ENCODE results near the gene BET1L. TPM values are rescaled to one million over a fixed set of nuclear protein-coding genes. Genes with fewer than 3 reads are reported as not detected.
"Not testable (repeated sequence)": the region's sequence is repeated elsewhere in the genome, so short reads cannot be mapped to it uniquely, and the experiment has no call there.

Gene BET1L
- total RNA-seq, 1 donor from 2014 or later: 13.1 TPM

GRCh38 chr11:191490-192478, 15.4 kb downstream of the BET1L start:
- H3K36me3 Mint-ChIP-seq; H3F3A ChIP-seq (ENCODE audit: low read depth); H3K9me3 ChIP-seq (ENCODE audit: low read depth); H4K20me1 ChIP-seq (ENCODE audit: low read depth); H3K9ac ChIP-seq; H3K36me3 ChIP-seq; H3K9me3 Mint-ChIP-seq; H3K4me1 ChIP-seq; DNase-seq (ENCODE audit: low spot score); H3K4me3 Mint-ChIP-seq; H3K4me3 ChIP-seq; H3K27me3 Mint-ChIP-seq (ENCODE audit: insufficient read depth, low read depth); H3K27ac Mint-ChIP-seq; H2AFZ ChIP-seq (replicated peaks); H3K79me2 ChIP-seq (ENCODE audit: low read depth); H3K4me2 ChIP-seq; H3K4me1 Mint-ChIP-seq; H3K27me3 ChIP-seq; H3K27ac ChIP-seq: not testable (repeated sequence)
- peak; percentile 15 for TF ChIP-seq CTCF (IDR thresholded peaks at IDR 0.05)

- H3K27me3 ChIP-seq; H3K4me1 Mint-ChIP-seq; H3K4me3 Mint-ChIP-seq; H3K4me3 ChIP-seq; H3K9me3 Mint-ChIP-seq; H3K79me2 ChIP-seq (ENCODE audit: low read depth); H4K20me1 ChIP-seq (ENCODE audit: low read depth); H3K36me3 Mint-ChIP-seq; H3K27ac Mint-ChIP-seq; H3K4me2 ChIP-seq; DNase-seq (ENCODE audit: low spot score); H3K9me3 ChIP-seq (ENCODE audit: low read depth); H3K4me1 ChIP-seq; H2AFZ ChIP-seq (replicated peaks); H3K27ac ChIP-seq; H3K36me3 ChIP-seq; H3F3A ChIP-seq (ENCODE audit: low read depth); H3K27me3 Mint-ChIP-seq (ENCODE audit: insufficient read depth, low read depth); H3K9ac ChIP-seq: not testable (repeated sequence)
Observed at GRCh38 chr11:190546-190945, 16.7 kb downstream of the BET1L start.

GRCh38 chr11:189843-190311, 17.3 kb downstream of the BET1L start:
- H3K9me3 ChIP-seq (ENCODE audit: low read depth); H3K27me3 Mint-ChIP-seq (ENCODE audit: insufficient read depth, low read depth); H2AFZ ChIP-seq (replicated peaks); H3K27ac Mint-ChIP-seq; H3K4me3 Mint-ChIP-seq; H3K36me3 ChIP-seq; H4K20me1 ChIP-seq (ENCODE audit: low read depth); H3K4me1 ChIP-seq; H3F3A ChIP-seq (ENCODE audit: low read depth); H3K4me3 ChIP-seq; H3K9ac ChIP-seq; H3K4me2 ChIP-seq; H3K79me2 ChIP-seq (ENCODE audit: low read depth); H3K9me3 Mint-ChIP-seq; H3K27ac ChIP-seq; H3K36me3 Mint-ChIP-seq; H3K27me3 ChIP-seq; H3K4me1 Mint-ChIP-seq; DNase-seq (ENCODE audit: low spot score): not testable (repeated sequence)

GRCh38 chr11:189200-189783, 17.9 kb downstream of the BET1L start:
- H3K9ac ChIP-seq; H3K4me3 ChIP-seq; H3K27ac Mint-ChIP-seq; H3K4me3 Mint-ChIP-seq; H3K27ac ChIP-seq; H3K9me3 ChIP-seq (ENCODE audit: low read depth); H4K20me1 ChIP-seq (ENCODE audit: low read depth); H3K36me3 Mint-ChIP-seq; H3K4me1 Mint-ChIP-seq; H2AFZ ChIP-seq (replicated peaks); H3K4me2 ChIP-seq; H3K27me3 ChIP-seq; H3K36me3 ChIP-seq; H3K79me2 ChIP-seq (ENCODE audit: low read depth); H3K27me3 Mint-ChIP-seq (ENCODE audit: insufficient read depth, low read depth); H3K9me3 Mint-ChIP-seq; H3K4me1 ChIP-seq; H3F3A ChIP-seq (ENCODE audit: low read depth): not testable (repeated sequence)
- peak; percentile 0 for DNase-seq (ENCODE audit: low spot score)

- not testable (repeated sequence) for H3K4me1 ChIP-seq; H3K36me3 ChIP-seq; H3K9me3 Mint-ChIP-seq; H3K4me1 Mint-ChIP-seq; DNase-seq (ENCODE audit: low spot score); H2AFZ ChIP-seq (replicated peaks); H3F3A ChIP-seq (ENCODE audit: low read depth); H3K79me2 ChIP-seq (ENCODE audit: low read depth); H3K27me3 ChIP-seq; H3K27ac Mint-ChIP-seq; H3K4me2 ChIP-seq; H3K27me3 Mint-ChIP-seq (ENCODE audit: insufficient read depth, low read depth); H4K20me1 ChIP-seq (ENCODE audit: low read depth); H3K9ac ChIP-seq; H3K36me3 Mint-ChIP-seq; H3K27ac ChIP-seq; H3K4me3 Mint-ChIP-seq; H3K4me3 ChIP-seq; H3K9me3 ChIP-seq (ENCODE audit: low read depth)
- peak; percentile 20 for TF ChIP-seq CTCF (IDR thresholded peaks at IDR 0.05)
Observed at GRCh38 chr11:180242-180641, 27.0 kb downstream of the BET1L start.

All from neural progenitor cell (in vitro differentiated cells).